IPS-20b (cell line): Measurements from ENCODE around the gene FARP2.

Source experiments
- H3K27ac ChIP-seq: one replicate; pipeline ENCODE4 v1.5.1; 2013; ENCODE audit warnings: low read length
- H3K27me3 ChIP-seq: 2 replicates; pipeline ENCODE4 v1.6.1; 2013; ENCODE audit warnings: mild to moderate bottlenecking, low read length, inconsistent platforms; ENCODE audit not compliant: insufficient read depth
- H3K36me3 ChIP-seq: 2 replicates; pipeline ENCODE4 v1.6.1; 2013; ENCODE audit warnings: low read depth, mild to moderate bottlenecking, inconsistent platforms, low read length, moderate library complexity; ENCODE audit not compliant: insufficient read depth
- H3K4me1 ChIP-seq: 2 replicates; pipeline ENCODE4 v1.6.1; 2013; ENCODE audit warnings: mild to moderate bottlenecking, control low read depth, inconsistent platforms, low read length, moderate library complexity; ENCODE audit not compliant: insufficient read depth
- H3K4me3 ChIP-seq: 2 replicates; pipeline ENCODE4 v1.5.1; 2013; ENCODE audit warnings: mild to moderate bottlenecking, low read length, inconsistent platforms
- H3K9ac ChIP-seq: 2 replicates; pipeline ENCODE4 v1.6.1; 2013; ENCODE audit warnings: low read depth, mild to moderate bottlenecking, inconsistent platforms, low read length, moderate library complexity
- H3K9me3 ChIP-seq: 2 replicates; pipeline ENCODE4 v1.6.1; 2013; ENCODE audit warnings: mild to moderate bottlenecking, low read depth, low read length, inconsistent platforms; ENCODE audit not compliant: insufficient read depth

FARP2 gene

GRCh38 chr2:241330616-241330981, 25.5 kb upstream of the FARP2 start:
- Histone ChIP-seq H3K4me3 (no peak overlapping the region), H3K4me1 (no peaks in the 10 kb centered on the region; the same call in 1 of the 2 replicates), H3K9me3 (no peaks in the 10 kb centered on the region), H3K27me3 (no peaks in the 10 kb centered on the region), H3K27ac (no peak overlapping the region), H3K36me3 (peaks cover 83% of the 10 kb centered on the region), H3K9ac (no peak overlapping the region)

- H3K4me1 ChIP-seq, result no peaks in the 10 kb centered on the region; the same call in 1 of the 2 replicates
- H3K9me3 ChIP-seq, result no peaks in the 10 kb centered on the region
- no peak overlapping the region for H3K4me3 ChIP-seq
- H3K9ac ChIP-seq, result no peak overlapping the region
- H3K27me3 ChIP-seq, result no peaks in the 10 kb centered on the region
- H3K36me3 ChIP-seq, result peaks cover 88% of the 10 kb centered on the region
- no peak overlapping the region for H3K27ac ChIP-seq
These were observed 21.3 kb upstream of the FARP2 start for GRCh38 chr2:241334813-241335212.

GRCh38 chr2:241339839-241340630, 16.1 kb upstream of the FARP2 start:
- Histone ChIP-seq H3K9me3 (no peaks in the 10 kb centered on the region), H3K9ac (no peak overlapping the region), H3K4me3 (no peak overlapping the region), H3K4me1 (no peaks in the 10 kb centered on the region), H3K27me3 (no peaks in the 10 kb centered on the region), H3K36me3 (peaks cover 94% of the 10 kb centered on the region), H3K27ac (no peak overlapping the region)

DNA sequence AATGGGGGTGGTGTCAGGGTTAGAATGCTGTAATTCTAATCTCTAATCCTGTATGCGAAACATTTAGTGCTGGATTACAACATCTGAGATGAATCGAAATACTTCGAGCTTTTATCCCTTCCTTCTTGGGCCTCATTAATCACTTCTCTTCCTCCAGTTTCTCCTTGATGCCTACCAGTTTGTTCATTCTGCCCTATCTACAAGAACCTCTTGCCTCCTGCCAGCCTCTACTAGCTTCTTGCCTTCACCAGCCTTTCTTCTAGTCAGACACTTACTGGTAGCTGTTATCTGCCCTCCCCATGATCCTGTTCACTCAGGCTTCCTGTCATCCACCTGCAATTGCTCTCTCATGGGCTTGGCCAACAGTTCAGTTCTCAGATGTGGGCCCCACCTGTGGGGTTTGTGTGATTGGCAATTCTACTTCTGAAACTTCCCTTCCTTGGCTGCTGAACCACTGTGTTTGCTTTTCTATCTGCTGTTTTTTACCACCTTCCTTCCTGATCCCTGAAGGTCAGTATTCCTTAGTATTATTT, 15.4 kb upstream of the FARP2 start:
- no peak overlapping the region for H3K4me3 ChIP-seq
- no peak overlapping the region for H3K27ac ChIP-seq
- no peaks in the 10 kb centered on the region for H3K4me1 ChIP-seq
- no peak overlapping the region for H3K9ac ChIP-seq
- H3K36me3 ChIP-seq, result peaks cover 94% of the 10 kb centered on the region
- H3K9me3 ChIP-seq, result no peaks in the 10 kb centered on the region
- no peaks in the 10 kb centered on the region for H3K27me3 ChIP-seq

DNA sequence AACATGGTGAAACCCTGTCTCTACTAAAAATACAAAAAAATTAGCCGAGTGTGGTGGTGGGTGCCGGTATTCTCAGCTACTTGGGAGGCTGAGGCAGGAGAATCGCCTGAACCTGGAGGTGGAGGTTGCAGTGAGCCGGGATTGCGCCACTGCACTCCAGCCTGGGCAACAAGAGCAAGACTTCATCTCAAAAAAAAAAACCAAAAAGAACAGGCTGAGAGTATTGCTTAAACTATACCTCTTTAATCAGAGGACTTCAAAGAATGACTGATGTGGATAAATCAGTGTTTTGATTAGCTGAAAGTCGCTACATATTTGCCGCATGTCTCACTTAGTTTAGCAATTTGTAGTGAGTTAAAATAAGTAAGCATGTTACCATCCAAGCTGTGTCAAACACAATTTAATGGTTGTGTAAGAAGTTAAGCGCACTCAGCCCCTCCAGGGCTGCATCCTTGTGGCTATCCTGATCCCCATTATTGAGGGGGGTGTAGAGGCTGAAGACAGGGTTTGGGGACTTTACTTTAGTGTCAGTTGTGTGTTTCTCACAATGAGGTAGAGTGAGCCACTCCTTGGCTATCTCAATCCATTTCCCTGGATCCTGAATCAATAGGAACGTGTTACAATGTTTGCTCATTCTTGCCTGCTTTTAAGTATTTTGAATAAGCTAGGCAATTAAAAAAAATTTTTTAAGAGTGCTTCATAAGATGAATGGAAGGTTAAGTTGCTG, 11.0 kb upstream of the FARP2 start:
- H3K9me3 ChIP-seq, result no peaks in the 10 kb centered on the region
- H3K4me1 ChIP-seq, result no peaks in the 10 kb centered on the region
- H3K27me3 ChIP-seq, result no peaks in the 10 kb centered on the region
- no peak overlapping the region for H3K27ac ChIP-seq
- peaks cover 99% of the 10 kb centered on the region for H3K36me3 ChIP-seq
- H3K9ac ChIP-seq, result no peak overlapping the region
- no peak overlapping the region for H3K4me3 ChIP-seq

DNA sequence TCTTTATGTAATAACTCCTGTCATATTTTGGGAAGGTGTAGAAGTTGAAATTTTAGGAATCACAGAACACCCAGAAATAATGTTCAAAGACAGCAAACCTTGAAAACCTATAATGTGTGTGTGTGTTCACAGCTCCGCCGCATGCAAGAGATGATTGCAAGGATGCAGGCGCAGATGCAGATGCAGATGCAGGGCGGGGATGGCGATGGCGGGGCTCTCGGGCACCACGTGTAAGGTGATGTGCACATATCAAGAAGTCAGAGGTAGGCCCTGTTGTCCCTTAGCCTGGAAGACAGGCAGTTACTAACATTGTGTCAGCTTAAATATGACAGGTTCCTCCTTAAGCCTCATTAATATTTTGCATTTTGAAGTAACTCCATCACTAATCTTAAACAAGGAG, 6.1 kb upstream of the FARP2 start:
- Histone ChIP-seq H3K27ac (no peak overlapping the region), H3K4me3 (no peak overlapping the region), H3K36me3 (peaks cover 97% of the 10 kb centered on the region), H3K27me3 (no peaks in the 10 kb centered on the region), H3K4me1 (peaks cover 6% of the 10 kb centered on the region; the same call in 1 of the 2 replicates), H3K9me3 (no peaks in the 10 kb centered on the region), H3K9ac (no peak overlapping the region)

- no peaks in the 10 kb centered on the region for H3K9me3 ChIP-seq
- H3K27ac ChIP-seq, result no peak overlapping the region
- no peak overlapping the region for H3K9ac ChIP-seq
- H3K36me3 ChIP-seq, result peaks cover 92% of the 10 kb centered on the region
- peaks cover 7% of the 10 kb centered on the region; the same call in 1 of the 2 replicates for H3K4me1 ChIP-seq
- no peaks in the 10 kb centered on the region for H3K27me3 ChIP-seq
- H3K4me3 ChIP-seq, result no peak overlapping the region
These were observed 5.6 kb upstream of the FARP2 start for GRCh38 chr2:241350530-241350877.

DNA sequence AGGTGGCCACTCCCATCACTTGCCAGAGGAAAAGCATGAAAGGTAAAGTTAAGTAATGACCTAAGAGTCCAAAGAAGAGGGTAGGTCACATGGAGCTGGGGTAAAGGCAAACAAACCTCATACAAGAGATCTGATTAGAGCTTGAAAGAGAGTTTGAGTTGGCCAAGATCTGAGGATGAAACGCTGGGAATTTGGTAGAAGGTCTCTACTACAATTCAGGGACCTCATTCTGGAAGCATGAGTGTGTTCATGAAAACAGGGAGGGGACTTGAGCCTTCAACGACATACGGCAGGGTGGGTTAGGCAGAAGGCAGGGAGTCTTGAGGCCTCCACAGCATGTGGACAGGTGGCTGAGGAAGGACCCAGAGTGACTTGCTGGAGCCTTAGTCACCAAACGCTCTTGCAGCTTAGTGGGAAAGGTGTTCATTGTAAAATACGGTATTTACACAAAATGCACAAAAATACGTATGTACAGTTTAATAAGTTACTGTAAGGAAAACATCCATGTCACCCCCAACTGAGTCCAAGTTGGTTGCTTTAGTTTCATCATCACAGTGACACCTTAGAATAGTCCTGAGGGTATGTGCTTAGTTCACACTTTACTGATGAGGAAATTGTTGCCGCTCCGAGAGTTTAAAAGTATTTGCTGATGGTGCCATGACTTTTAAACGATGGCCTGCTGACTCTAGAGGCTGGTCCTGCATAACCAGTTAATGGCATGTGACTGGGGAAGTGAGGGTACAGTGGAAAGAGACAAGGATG, 5.0 kb upstream of the FARP2 start:
- Histone ChIP-seq H3K36me3 (peaks cover 86% of the 10 kb centered on the region), H3K4me3 (no peak overlapping the region), H3K9ac (no peak overlapping the region), H3K4me1 (peaks cover 7% of the 10 kb centered on the region; the same call in 1 of the 2 replicates), H3K27me3 (no peaks in the 10 kb centered on the region), H3K9me3 (no peaks in the 10 kb centered on the region), H3K27ac (no peak overlapping the region)

DNA sequence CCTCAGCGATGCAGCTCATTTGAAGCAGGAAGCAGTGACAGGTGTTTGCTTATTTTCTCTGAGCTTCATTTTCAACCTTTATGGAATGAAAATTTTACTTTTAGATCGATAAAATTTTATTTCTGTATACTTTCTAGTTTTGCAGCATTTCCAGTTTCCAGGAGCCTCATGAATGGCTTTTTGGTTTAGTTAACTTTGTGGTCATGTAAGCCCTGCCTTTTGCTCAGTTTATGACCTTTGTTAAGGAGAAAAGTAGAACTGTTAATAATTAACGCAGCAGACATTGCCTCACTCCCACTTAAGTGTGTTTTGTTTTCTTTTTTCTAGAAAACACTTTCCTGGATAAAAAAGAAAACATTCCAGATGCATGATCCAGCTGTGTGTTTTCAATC, 4.4 kb upstream of the FARP2 start:
- H3K4me3 ChIP-seq, result no peak overlapping the region
- H3K9ac ChIP-seq, result no peak overlapping the region
- no peaks in the 10 kb centered on the region for H3K27me3 ChIP-seq
- H3K4me1 ChIP-seq, result peaks cover 7% of the 10 kb centered on the region; the same call in 1 of the 2 replicates
- H3K27ac ChIP-seq, result no peak overlapping the region
- peaks cover 80% of the 10 kb centered on the region for H3K36me3 ChIP-seq
- H3K9me3 ChIP-seq, result no peaks in the 10 kb centered on the region

DNA sequence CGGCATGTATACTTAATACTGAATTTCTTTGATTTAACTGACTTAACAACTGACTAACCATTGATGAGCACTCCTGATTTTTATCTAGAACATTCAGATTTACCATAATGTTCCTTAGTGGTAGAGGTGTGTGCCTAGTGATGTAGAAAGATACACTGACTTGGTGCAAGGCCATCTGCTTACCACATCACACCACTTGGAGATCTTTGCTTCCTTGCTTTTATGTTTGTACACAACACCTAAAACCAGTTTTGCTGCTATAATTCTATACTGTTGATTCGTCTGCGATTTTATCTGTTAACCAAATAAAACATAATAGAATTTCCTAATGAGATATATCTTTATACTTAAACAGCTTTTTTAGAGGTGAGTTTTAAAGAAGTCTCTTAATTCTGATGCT, 3.9 kb upstream of the FARP2 start:
- no peak overlapping the region for H3K27ac ChIP-seq
- no peak overlapping the region for H3K4me3 ChIP-seq
- peaks cover 74% of the 10 kb centered on the region for H3K36me3 ChIP-seq
- H3K27me3 ChIP-seq, result no peaks in the 10 kb centered on the region
- H3K9me3 ChIP-seq, result no peaks in the 10 kb centered on the region
- peaks cover 12% of the 10 kb centered on the region for H3K4me1 ChIP-seq
- no peak overlapping the region; the same call in 1 of the 2 replicates for H3K9ac ChIP-seq
